Gastrocnemius medialis (tissue), 4 donors: Measurements from ENCODE around the gene IQCK. TPM values are rescaled to one million over a fixed set of nuclear protein-coding genes. Genes with fewer than 3 reads are reported as not detected.

Experiments used
- ATAC-seq, 2 donors: fragments of 150-250 bp; one replicate each; pipeline ENCODE4 v1.9.1; 2016
- DNase-seq, 2 donors: peaks; one replicate each; pipeline ENCODE4 v3.0.0-alpha.2; 2019
- H3K27ac ChIP-seq, 4 donors: fragments of 200-600 bp; sonication (generic); 1 replicate in 1 of 4; 2 replicates in 3 of 4; pipeline ENCODE4 v1.5.1; 2016 to 2018; ENCODE audit warnings: mild to moderate bottlenecking in 2 of 4, moderate library complexity in 1 of 4
- H3K27me3 ChIP-seq, 3 donors: fragments of 200-600 bp; sonication (generic) in 2 of 3; 1 replicate in 1 of 3; 2 replicates in 2 of 3; pipeline versions ENCODE4 v1.5.1 to v1.6.0; 2016 to 2019; ENCODE audit warnings: mild to moderate bottlenecking in 1 of 3, moderate library complexity in 1 of 3
- H3K36me3 ChIP-seq, 2 donors: fragments of 200-600 bp; sonication (generic) in 1 of 2; one replicate each; pipeline ENCODE4 v1.5.1; 2017 to 2018
- H3K4me1 ChIP-seq, 2 donors: fragments of 200-600 bp; sonication (generic) in 1 of 2; one replicate each; pipeline ENCODE4 v1.5.1; 2016 to 2017; ENCODE audit warnings: mild to moderate bottlenecking in 2 of 2
- H3K4me3 ChIP-seq, 4 donors: fragments of 200-600 bp; sonication (generic) in 3 of 4; 1 replicate in 1 of 4; 2 replicates in 3 of 4; pipeline ENCODE4 v1.5.1; 2016 to 2019; ENCODE audit warnings: mild to moderate bottlenecking in 2 of 4
- H3K9me3 ChIP-seq, 3 donors: fragments of 200-600 bp; sonication (generic) in 2 of 3; 1 replicate in 1 of 3; 2 replicates in 2 of 3; pipeline ENCODE4 v1.5.1; 2016 to 2019
- POLR2A ChIP-seq, 2 donors: fragments of 450-650 bp; IDR thresholded peaks; one replicate each; pipeline ENCODE4 v1.6.1; 2017; ENCODE audit warnings: antibody characterized with exemption in 2 of 2, mild to moderate bottlenecking in 2 of 2, moderate library complexity in 2 of 2
- in situ Hi-C, 4 donors: fragments of 200-750 bp; cut with MboI; loops; one replicate each; pipeline versions ENCODE4 v1.15.0 to v1.8.0; 2017; ENCODE audit warnings: low sequenced_read_pairs in 4 of 4
- intact Hi-C: fragments of 100-400 bp; cut with DNase I; formaldehyde crosslinking; loops from one replicate; pipeline ENCODE4 v1.15.1; 2023; ENCODE audit warnings: low total_unique reads
- total RNA-seq, 4 donors: library from RNA; depleted of rRNA; stranded (reverse); fragments of >200 nt; gene quantifications; one replicate each; pipeline versions ENCODE4 v1.1.0 to v1.2.3, GENCODE V29; 2016
- TF ChIP-seq, protein P1 (sequence below), 5 experiments: fragments of 450-650 bp in 3 of 5; fragments of 200-600 bp in 2 of 5; sonication (generic) in 2 of 5; IDR thresholded peaks in 4 of 5; conservative IDR thresholded peaks in 1 of 5; 1 replicate in 4 of 5; 2 replicates in 1 of 5; pipeline ENCODE4 v1.5.1; 2016 to 2019; ENCODE audit warnings: antibody characterized with exemption in 5 of 5, mild to moderate bottlenecking in 3 of 5, moderate library complexity in 3 of 5

Gene IQCK
- total RNA-seq, 4 donors from 2014 or later: 8.3 to 17.3 (median 9.4) TPM

- Histone ChIP-seq H3K27ac (peak overlapping the region; percentile 92 to 99 (median 98)), H3K9me3 (no peaks in the 10 kb centered on the region), H3K4me3 (no peak overlapping the region), H3K36me3 (no peaks in the 10 kb centered on the region), H3K27me3 (no peaks in the 10 kb centered on the region), H3K4me1 (peaks cover 33 to 34% of the 10 kb centered on the region in 2 donors)
- TF ChIP-seq, protein P1, sequence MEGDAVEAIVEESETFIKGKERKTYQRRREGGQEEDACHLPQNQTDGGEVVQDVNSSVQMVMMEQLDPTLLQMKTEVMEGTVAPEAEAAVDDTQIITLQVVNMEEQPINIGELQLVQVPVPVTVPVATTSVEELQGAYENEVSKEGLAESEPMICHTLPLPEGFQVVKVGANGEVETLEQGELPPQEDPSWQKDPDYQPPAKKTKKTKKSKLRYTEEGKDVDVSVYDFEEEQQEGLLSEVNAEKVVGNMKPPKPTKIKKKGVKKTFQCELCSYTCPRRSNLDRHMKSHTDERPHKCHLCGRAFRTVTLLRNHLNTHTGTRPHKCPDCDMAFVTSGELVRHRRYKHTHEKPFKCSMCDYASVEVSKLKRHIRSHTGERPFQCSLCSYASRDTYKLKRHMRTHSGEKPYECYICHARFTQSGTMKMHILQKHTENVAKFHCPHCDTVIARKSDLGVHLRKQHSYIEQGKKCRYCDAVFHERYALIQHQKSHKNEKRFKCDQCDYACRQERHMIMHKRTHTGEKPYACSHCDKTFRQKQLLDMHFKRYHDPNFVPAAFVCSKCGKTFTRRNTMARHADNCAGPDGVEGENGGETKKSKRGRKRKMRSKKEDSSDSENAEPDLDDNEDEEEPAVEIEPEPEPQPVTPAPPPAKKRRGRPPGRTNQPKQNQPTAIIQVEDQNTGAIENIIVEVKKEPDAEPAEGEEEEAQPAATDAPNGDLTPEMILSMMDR (IDR thresholded peaks at IDR 0.05 in 4 of 5, conservative IDR thresholded peaks at IDR 0.05 in 1 of 5): no peak
- TF ChIP-seq POLR2A (IDR thresholded peaks at IDR 0.05): no peak
- no peak for ATAC-seq
- no peak for DNase-seq
- intact Hi-C loops (loop anchor here (5.0 kb wide), 1 partner anchor 52 kb away; the partner anchor contains the start of gene GPRC5B), in situ Hi-C loops (no loop called here)
Measured at GRCh38 chr16:19829844-19830692, 112.0 kb downstream of the IQCK start.

DNA sequence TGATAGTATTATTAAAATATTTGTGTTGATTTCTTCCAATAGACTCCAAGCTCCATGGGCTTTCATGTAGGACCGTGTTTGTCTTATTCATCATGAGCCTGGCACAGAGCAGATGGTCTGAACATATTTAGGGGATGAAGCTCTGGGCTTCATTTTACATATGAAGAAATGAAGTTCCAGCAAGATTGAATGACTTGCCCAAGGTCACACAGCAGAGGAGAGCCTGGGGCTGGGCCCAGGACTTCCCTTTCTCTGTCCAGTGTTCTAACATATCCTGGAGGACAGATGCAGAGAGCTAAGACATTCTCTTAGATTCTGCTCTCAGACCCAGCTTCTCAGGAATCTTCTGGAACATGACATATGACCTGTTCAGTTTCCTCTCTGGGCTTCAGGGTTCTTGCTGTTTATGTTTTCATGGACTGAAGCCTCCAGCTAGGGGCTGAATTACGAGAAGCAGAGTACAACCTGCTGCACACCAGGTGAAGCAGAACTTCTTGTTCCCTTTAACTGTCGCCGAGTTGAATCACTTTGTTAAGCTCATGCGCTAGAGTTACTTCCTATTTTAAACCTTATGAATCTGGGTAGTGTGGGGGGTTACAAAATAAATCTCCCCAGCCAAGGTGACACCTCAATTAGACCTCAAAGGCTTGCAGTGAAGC, 113.0 kb downstream of the IQCK start:
- TF ChIP-seq POLR2A (IDR thresholded peaks at IDR 0.05): no peak
- TF ChIP-seq, protein P1 (IDR thresholded peaks at IDR 0.05 in 4 of 5, conservative IDR thresholded peaks at IDR 0.05 in 1 of 5): no peak
- intact Hi-C loops: loop anchor here (1.0 to 5.0 kb wide), 3 partner anchors 10 to 51 kb away; partner anchors contain the start of gene GPRC5B
- ATAC-seq (peak; percentile 93 to 95), DNase-seq (peak; percentile 77 to 81)
- in situ Hi-C loops: no loop called here
- no peaks in the 10 kb centered on the region for H3K27me3 ChIP-seq
- peak overlapping the region; percentile 92 to 99 (median 98) for H3K27ac ChIP-seq
- no peaks in the 10 kb centered on the region for H3K36me3 ChIP-seq
- H3K4me3 ChIP-seq: peak overlapping the region in 1 of 4 donors; percentile 32
- peaks cover 34 to 36% of the 10 kb centered on the region in 2 donors for H3K4me1 ChIP-seq
- no peaks in the 10 kb centered on the region for H3K9me3 ChIP-seq

- ATAC-seq: peak; percentile 92
- Histone ChIP-seq H3K4me1 (peaks cover 39 to 41% of the 10 kb centered on the region in 2 donors), H3K27me3 (no peaks in the 10 kb centered on the region), H3K9me3 (no peaks in the 10 kb centered on the region), H3K36me3 (no peaks in the 10 kb centered on the region), H3K4me3 (peak overlapping the region in 2 of 4 donors; percentile 24 to 32), H3K27ac (peak overlapping the region; percentile 92 to 99 (median 98))
- in situ Hi-C loops: no loop called here
- TF ChIP-seq, protein P1 (IDR thresholded peaks at IDR 0.05 in 4 of 5, conservative IDR thresholded peaks at IDR 0.05 in 1 of 5): no peak
- peak; percentile 62 to 84 for TF ChIP-seq POLR2A (IDR thresholded peaks at IDR 0.05)
- intact Hi-C loops: loop anchor here (1.0 to 5.0 kb wide), 3 partner anchors 10 to 51 kb away; partner anchors contain the start of gene GPRC5B
- peak; percentile 71 to 78 for DNase-seq
Measured at GRCh38 chr16:19831678-19832077, 113.6 kb downstream of the IQCK start.

DNA sequence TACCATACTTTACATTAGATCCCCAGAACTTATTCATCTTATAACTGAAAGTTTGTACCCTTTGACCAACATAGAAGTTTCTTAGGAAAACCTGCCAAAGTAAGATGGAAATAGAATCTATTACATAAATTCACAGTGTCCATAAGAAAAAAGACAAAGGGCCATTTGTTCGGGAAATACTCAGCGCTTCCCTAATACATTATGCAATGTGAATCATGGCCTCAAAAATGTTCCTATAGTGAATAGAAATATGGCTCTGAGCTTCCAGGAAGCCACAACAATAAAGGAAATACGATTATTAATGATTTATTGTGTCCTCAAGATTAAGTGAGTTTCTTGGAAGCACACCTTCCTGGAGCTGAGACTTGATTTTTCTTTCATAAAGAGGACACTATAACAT, 115.1 kb downstream of the IQCK start:
- H3K27me3 ChIP-seq: no peaks in the 10 kb centered on the region
- intact Hi-C loops (loop anchor here (5.0 kb wide), 1 partner anchor 49 kb away; the partner anchor contains the start of gene GPRC5B), in situ Hi-C loops (no loop called here)
- DNase-seq (no peak), ATAC-seq (no peak)
- TF ChIP-seq POLR2A (IDR thresholded peaks at IDR 0.05): no peak
- TF ChIP-seq, protein P1 (IDR thresholded peaks at IDR 0.05 in 4 of 5, conservative IDR thresholded peaks at IDR 0.05 in 1 of 5): no peak
- H3K36me3 ChIP-seq: no peaks in the 10 kb centered on the region
- H3K4me1 ChIP-seq: peaks cover 50 to 51% of the 10 kb centered on the region in 2 donors
- no peaks in the 10 kb centered on the region for H3K9me3 ChIP-seq
- H3K4me3 ChIP-seq: no peak overlapping the region
- peak overlapping the region; percentile 92 to 99 (median 98) for H3K27ac ChIP-seq
